Measurements from ENCODE around the gene RERE. TPM values are rescaled to one million over a fixed set of nuclear protein-coding genes. Genes with fewer than 3 reads are reported as not detected.

The RERE gene
- total RNA-seq, 1 experiment from 2014 or later, result 217 TPM

- Histone ChIP-seq H3K27me3 (ENCODE audit: control insufficient read depth, insufficient read depth, low read length) (no peaks in the 10 kb centered on the region), H3K9me3 (ENCODE audit: control insufficient read depth, insufficient read depth, low read depth, low read length) (no peaks in the 10 kb centered on the region), H3K4me1 (ENCODE audit: control insufficient read depth, insufficient read depth, low read length) (peaks cover 50% of the 10 kb centered on the region), H3K36me3 (ENCODE audit: control insufficient read depth, insufficient read depth, low read length) (peaks cover 17% of the 10 kb centered on the region), H3K27ac (ENCODE audit: low read length) (peak overlapping the region; percentile 25), H3K4me3 (ENCODE audit: low read depth in 2 of 2, low read length in 2 of 2) (no peak overlapping the region)
- DNase-seq (ENCODE audit: low read depth, low spot score), result no peak
- in situ Hi-C loops (cut with HindIII; ENCODE audit: low pct_unique_long_range_greater_than_20kb, low sequenced_read_pairs), result no loop called here
- intact Hi-C loops (cut with micrococcal nuclease; ENCODE audit: unreplicated experiment), result no loop called here
- ChIA-PET CTCF (no interaction called here), POLR2A (no interaction called here)
- no peak for ATAC-seq
- TSS peak; percentile 1 for BruUV-seq (replicated peaks)
- no peak for TF ChIP-seq TCF7L2 (IDR thresholded peaks at IDR 0.05; ENCODE audit: low read depth, low read length)
- no peak for TF ChIP-seq SIN3A (IDR thresholded peaks at IDR 0.05; ENCODE audit: borderline replicate concordance, insufficient read depth, low read depth, low read length)
- no peak for TF ChIP-seq POLR2AphosphoS5 (IDR thresholded peaks at IDR 0.05; ENCODE audit: low read depth, low read length)
These were observed 426.7 kb downstream of the RERE start for GRCh38 chr1:8390707-8391106.

DNA sequence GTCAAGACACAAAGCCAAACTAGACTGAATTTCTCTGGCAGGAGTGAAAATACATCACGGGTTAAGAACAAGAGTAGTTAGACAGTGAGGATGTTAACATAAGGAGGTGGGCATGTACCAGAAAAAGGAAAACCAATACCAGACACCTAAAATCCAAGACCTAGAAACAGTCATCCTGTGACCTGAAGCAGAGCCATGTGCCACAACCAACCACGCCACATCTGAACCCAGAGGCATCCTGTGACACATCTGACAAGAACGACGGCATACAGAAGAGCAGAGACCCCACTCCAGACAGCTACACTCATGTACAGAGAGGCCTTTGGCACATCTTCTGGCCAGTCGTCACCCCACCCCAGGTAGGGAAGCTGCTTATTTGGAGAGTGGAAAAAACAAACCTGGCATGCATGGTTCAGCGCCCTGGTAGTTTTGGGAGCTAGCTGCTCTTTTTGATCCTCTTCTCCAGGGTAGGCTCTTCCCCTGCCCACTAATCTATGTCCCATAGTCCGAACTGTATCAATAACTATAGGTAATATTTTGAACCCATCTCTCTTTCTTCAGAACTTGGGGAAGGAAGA lies 427.4 kb downstream of the RERE start:
- H3K9me3 ChIP-seq (ENCODE audit: control insufficient read depth, insufficient read depth, low read depth, low read length), result no peaks in the 10 kb centered on the region
- DNase-seq (ENCODE audit: low read depth, low spot score), result no peak
- TF ChIP-seq CTCF (IDR thresholded peaks at IDR 0.05) (no peak), REST (IDR thresholded peaks at IDR 0.05; ENCODE audit: insufficient read depth in 1 of 2, low read depth in 2 of 2, low read length in 1 of 2) (no peak), SIN3A (IDR thresholded peaks at IDR 0.05; ENCODE audit: borderline replicate concordance, insufficient read depth, low read depth, low read length) (no peak), TCF7L2 (IDR thresholded peaks at IDR 0.05; ENCODE audit: low read depth, low read length) (no peak), POLR2AphosphoS5 (IDR thresholded peaks at IDR 0.05; ENCODE audit: low read depth, low read length) (no peak)
- in situ Hi-C loops (cut with HindIII; ENCODE audit: low pct_unique_long_range_greater_than_20kb, low sequenced_read_pairs), result no loop called here
- H3K4me1 ChIP-seq (ENCODE audit: control insufficient read depth, insufficient read depth, low read length), result peaks cover 48% of the 10 kb centered on the region
- H3K27me3 ChIP-seq (ENCODE audit: control insufficient read depth, insufficient read depth, low read length), result no peaks in the 10 kb centered on the region
- CTCF ChIA-PET, result no interaction called here
- no peak overlapping the region for H3K4me3 ChIP-seq (ENCODE audit: low read depth in 2 of 2, low read length in 2 of 2)
- intact Hi-C loops (cut with micrococcal nuclease; ENCODE audit: unreplicated experiment), result no loop called here
- no peak for ATAC-seq
- no TSS peak for BruUV-seq (replicated peaks)
- POLR2A ChIA-PET, result no interaction called here
- H3K36me3 ChIP-seq (ENCODE audit: control insufficient read depth, insufficient read depth, low read length), result peaks cover 17% of the 10 kb centered on the region
- H3K27ac ChIP-seq (ENCODE audit: low read length), result no peak overlapping the region

All from Panc1 (cell line).